Parathyroid adenoma (tissue), 2 donors: ENCODE measurements around the gene SCYGR2.

Experiments used
- H2AFZ ChIP-seq: fragments of 300-600 bp; sonication (generic); one replicate; pipeline ENCODE4 v1.7.0; 2017; ENCODE audit warnings: antibody characterized with exemption, mild to moderate bottlenecking
- H3K27ac ChIP-seq: fragments of 300-600 bp; sonication (generic); one replicate; pipeline ENCODE4 v1.7.0; 2017
- H3K27me3 ChIP-seq: fragments of 300-600 bp; sonication (generic); one replicate; pipeline ENCODE4 v1.7.0; 2017; ENCODE audit warnings: low read length; ENCODE audit not compliant: control insufficient read depth, insufficient read depth
- H3K36me3 ChIP-seq: fragments of 300-600 bp; sonication (generic); one replicate; pipeline ENCODE4 v1.7.0; 2017; ENCODE audit warnings: low read length; ENCODE audit not compliant: control insufficient read depth, insufficient read depth
- H3K4me1 ChIP-seq: fragments of 300-600 bp; sonication (generic); one replicate; pipeline ENCODE4 v1.7.0; 2017; ENCODE audit warnings: control low read depth
- H3K4me2 ChIP-seq: fragments of 300-600 bp; sonication (generic); one replicate; pipeline ENCODE4 v1.7.0; 2017; ENCODE audit warnings: low read length
- H3K4me3 ChIP-seq: fragments of 300-600 bp; sonication (generic); one replicate; pipeline ENCODE4 v1.7.0; 2017; ENCODE audit warnings: low read depth, low read length
- H3K79me2 ChIP-seq: fragments of 300-600 bp; sonication (generic); one replicate; pipeline ENCODE4 v1.7.0; 2017; ENCODE audit warnings: control low read depth
- H3K9ac ChIP-seq: fragments of 300-600 bp; sonication (generic); one replicate; pipeline ENCODE4 v1.7.0; 2017; ENCODE audit warnings: mild to moderate bottlenecking
- H3K9me3 ChIP-seq: fragments of 300-600 bp; sonication (generic); one replicate; pipeline ENCODE4 v1.7.0; 2017; ENCODE audit warnings: low read length; ENCODE audit not compliant: control insufficient read depth
- CTCF ChIP-seq: fragments of 300-600 bp; sonication (generic); IDR thresholded peaks from one replicate; pipeline ENCODE4 v1.7.0; 2017; ENCODE audit warnings: antibody characterized with exemption, mild to moderate bottlenecking
- donor health status: primary hyperparathyroidism.

The SCYGR2 gene

GRCh38 chr2:227627769-227628168 is 29.1 kb downstream of the SCYGR2 start:
- Histone ChIP-seq H2AFZ (no peak overlapping the region), H3K9ac (no peak overlapping the region), H3K9me3 (no peaks in the 10 kb centered on the region), H3K4me2 (no peak overlapping the region), H3K4me1 (no peaks in the 10 kb centered on the region), H3K36me3 (no peaks in the 10 kb centered on the region), H3K27ac (no peak overlapping the region), H3K79me2 (no peaks in the 10 kb centered on the region), H3K27me3 (no peaks in the 10 kb centered on the region), H3K4me3 (no peak overlapping the region)
- TF ChIP-seq CTCF: no peak

DNA sequence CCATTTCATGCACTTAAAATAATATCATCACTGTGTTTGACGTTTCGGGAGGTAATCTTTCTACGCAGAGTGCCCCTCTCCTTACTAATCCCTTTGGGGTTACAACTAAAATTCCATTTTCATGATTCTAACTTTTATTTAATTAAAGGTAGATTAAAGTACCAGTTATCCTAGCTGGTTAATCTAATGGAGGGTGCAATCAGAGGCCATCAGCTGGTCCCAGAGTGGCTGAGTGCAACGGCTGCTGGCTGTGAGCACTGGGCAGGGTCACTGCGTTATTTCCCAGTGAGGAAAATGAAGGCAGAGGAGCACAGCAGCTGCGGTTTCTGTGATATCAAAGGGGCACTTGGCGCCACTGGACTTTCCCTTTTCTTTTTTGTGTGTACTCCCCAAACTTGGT is 30.7 kb downstream of the SCYGR2 start:
- H3K9ac ChIP-seq: no peak overlapping the region

DNA sequence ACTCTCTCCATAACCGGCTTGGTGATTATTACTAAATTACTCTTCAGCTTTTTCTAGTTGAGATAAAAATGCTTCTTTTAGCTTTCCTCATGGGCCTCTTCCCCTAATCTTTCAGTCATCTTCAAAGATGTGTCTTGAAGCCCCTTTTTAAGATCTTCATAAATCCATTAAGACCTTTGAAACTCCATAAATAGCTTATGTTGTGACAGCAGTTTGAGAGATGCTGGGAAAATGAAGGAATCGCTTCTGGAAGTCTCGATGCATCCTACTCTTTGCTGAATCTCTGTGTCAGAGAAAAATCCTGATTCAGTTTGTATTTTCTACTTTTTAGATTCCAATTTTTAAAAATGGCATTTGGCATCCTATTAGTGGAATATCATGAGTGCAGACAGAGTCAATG is 31.6 kb downstream of the SCYGR2 start:
- no peaks in the 10 kb centered on the region for H3K4me1 ChIP-seq
- no peak overlapping the region for H3K4me3 ChIP-seq
- H3K9ac ChIP-seq: no peak overlapping the region
- no peaks in the 10 kb centered on the region for H3K27me3 ChIP-seq
- H3K36me3 ChIP-seq: no peaks in the 10 kb centered on the region
- no peaks in the 10 kb centered on the region for H3K9me3 ChIP-seq
- no peak for TF ChIP-seq CTCF
- no peak overlapping the region for H2AFZ ChIP-seq
- no peak overlapping the region for H3K27ac ChIP-seq
- H3K79me2 ChIP-seq: no peaks in the 10 kb centered on the region
- no peak overlapping the region for H3K4me2 ChIP-seq

More for the DNA sequence above, 30.7 kb downstream of the SCYGR2 start:
- Histone ChIP-seq H2AFZ (no peak overlapping the region), H3K4me2 (no peak overlapping the region), H3K27me3 (no peaks in the 10 kb centered on the region), H3K9me3 (no peaks in the 10 kb centered on the region), H3K27ac (no peak overlapping the region), H3K4me1 (no peaks in the 10 kb centered on the region), H3K36me3 (no peaks in the 10 kb centered on the region), H3K4me3 (no peak overlapping the region), H3K79me2 (no peaks in the 10 kb centered on the region)
- TF ChIP-seq CTCF: no peak

- no peaks in the 10 kb centered on the region for H3K27me3 ChIP-seq
- H3K27ac ChIP-seq: no peak overlapping the region
- H3K79me2 ChIP-seq: no peaks in the 10 kb centered on the region
- H3K4me2 ChIP-seq: no peak overlapping the region
- H3K9ac ChIP-seq: no peak overlapping the region
- H3K4me1 ChIP-seq: no peaks in the 10 kb centered on the region
- H3K36me3 ChIP-seq: no peaks in the 10 kb centered on the region
- no peak for TF ChIP-seq CTCF
- H2AFZ ChIP-seq: no peak overlapping the region
- H3K4me3 ChIP-seq: no peak overlapping the region
- no peaks in the 10 kb centered on the region for H3K9me3 ChIP-seq
Observed at GRCh38 chr2:227632827-227633226, 34.1 kb downstream of the SCYGR2 start.

- Histone ChIP-seq H3K27ac (no peak overlapping the region), H3K36me3 (no peaks in the 10 kb centered on the region), H3K4me1 (no peaks in the 10 kb centered on the region), H3K9me3 (no peaks in the 10 kb centered on the region), H3K27me3 (no peaks in the 10 kb centered on the region), H3K4me3 (no peak overlapping the region), H3K79me2 (no peaks in the 10 kb centered on the region), H3K9ac (no peak overlapping the region), H3K4me2 (no peak overlapping the region), H2AFZ (no peak overlapping the region)
- TF ChIP-seq CTCF: no peak
Observed at GRCh38 chr2:227634201-227634600, 35.5 kb downstream of the SCYGR2 start.
